ENCODE data around the gene SPRY1.

The SPRY1 gene

GRCh38 chr4:123397144-123398065, 810 bp downstream of the SPRY1 start:
- no peak for TF ChIP-seq POLR2A (IDR thresholded peaks at IDR 0.05; ENCODE audit: low read depth, low read length)
- DNase-seq (ENCODE audit: insufficient read length, low spot score): no peak
- FAIRE-seq: no peak

GRCh38 chr4:123398066-123398852, 1.7 kb downstream of the SPRY1 start:
- no peak for FAIRE-seq
- TF ChIP-seq POLR2A (IDR thresholded peaks at IDR 0.05; ENCODE audit: low read depth, low read length): no peak
- DNase-seq (ENCODE audit: insufficient read length, low spot score): no peak

GRCh38 chr4:123398853-123399626, 2.4 kb downstream of the SPRY1 start:
- TF ChIP-seq POLR2A (IDR thresholded peaks at IDR 0.05; ENCODE audit: low read depth, low read length): no peak
- no peak for FAIRE-seq
- DNase-seq (ENCODE audit: insufficient read length, low spot score): no peak

GRCh38 chr4:123399627-123400358, 3.2 kb downstream of the SPRY1 start:
- FAIRE-seq: no peak

GRCh38 chr4:123401271-123402120, 4.9 kb downstream of the SPRY1 start:
- no peak for DNase-seq (ENCODE audit: insufficient read length, low spot score)
- no peak for TF ChIP-seq POLR2A (IDR thresholded peaks at IDR 0.05; ENCODE audit: low read depth, low read length)
- no peak for FAIRE-seq

More at GRCh38 chr4:123399627-123400358, 3.2 kb downstream of the SPRY1 start:
- TF ChIP-seq POLR2A (IDR thresholded peaks at IDR 0.05; ENCODE audit: low read depth, low read length): no peak
- DNase-seq (ENCODE audit: insufficient read length, low spot score): no peak

GRCh38 chr4:123402121-123402465, 5.5 kb downstream of the SPRY1 start:
- TF ChIP-seq POLR2A (IDR thresholded peaks at IDR 0.05; ENCODE audit: low read depth, low read length): no peak
- FAIRE-seq (no peak), DNase-seq (ENCODE audit: insufficient read length, low spot score) (no peak)

GRCh38 chr4:123403080-123403604, 6.5 kb downstream of the SPRY1 start:
- DNase-seq (ENCODE audit: insufficient read length, low spot score): no peak
- no peak for FAIRE-seq
- TF ChIP-seq POLR2A (IDR thresholded peaks at IDR 0.05; ENCODE audit: low read depth, low read length): no peak

- no peak for FAIRE-seq
- no peak for TF ChIP-seq POLR2A (IDR thresholded peaks at IDR 0.05; ENCODE audit: low read depth, low read length)
- no peak for DNase-seq (ENCODE audit: insufficient read length, low spot score)
Measured at GRCh38 chr4:123404533-123404932, 7.9 kb downstream of the SPRY1 start.

- no peak for FAIRE-seq
- TF ChIP-seq POLR2A (IDR thresholded peaks at IDR 0.05; ENCODE audit: low read depth, low read length): no peak
- DNase-seq (ENCODE audit: insufficient read length, low spot score): no peak
Measured at GRCh38 chr4:123405267-123405865, 8.8 kb downstream of the SPRY1 start.

- no peak for FAIRE-seq
- no peak for TF ChIP-seq POLR2A (IDR thresholded peaks at IDR 0.05; ENCODE audit: low read depth, low read length)
- DNase-seq (ENCODE audit: insufficient read length, low spot score): no peak
Measured at GRCh38 chr4:123406872-123407271, 10.3 kb downstream of the SPRY1 start.

- FAIRE-seq (no peak), DNase-seq (ENCODE audit: insufficient read length, low spot score) (no peak)
- TF ChIP-seq POLR2A (IDR thresholded peaks at IDR 0.05; ENCODE audit: low read depth, low read length): no peak
Measured at GRCh38 chr4:123408471-123409084, 12.0 kb downstream of the SPRY1 start.

Data from H54 (cell line).